BE2C (cell line): ENCODE results near the gene ZNF827.

Source experiments
- DNase-seq: peaks from one replicate; pipeline ENCODE4 v3.0.0-alpha.2; 2020
- H3K27me3 ChIP-seq: fragments of 250-450 bp; sonication (Bioruptor Pico); 2 replicates; pipeline ENCODE4 v1.5.1; 2020; ENCODE audit warnings: mild to moderate bottlenecking
- H3K36me3 ChIP-seq: fragments of 250-450 bp; sonication (Bioruptor Pico); 2 replicates; pipeline ENCODE4 v1.5.1; 2020; ENCODE audit warnings: mild to moderate bottlenecking
- H3K4me1 ChIP-seq: fragments of 250-450 bp; sonication (Bioruptor Pico); 2 replicates; pipeline ENCODE4 v1.5.1; 2020
- H3K4me3 ChIP-seq: 2 replicates; pipeline ENCODE4 v1.5.1; 2011; ENCODE audit warnings: low read depth, low read length
- H3K9me3 ChIP-seq: fragments of 250-450 bp; sonication (Bioruptor Pico); 2 replicates; pipeline ENCODE4 v1.5.1; 2020
- CTCF ChIP-seq: IDR thresholded peaks from 2 replicates; pipeline ENCODE4 v1.5.1; 2012; ENCODE audit warnings: mild to moderate bottlenecking, low read depth, low read length

Gene ZNF827

DNA sequence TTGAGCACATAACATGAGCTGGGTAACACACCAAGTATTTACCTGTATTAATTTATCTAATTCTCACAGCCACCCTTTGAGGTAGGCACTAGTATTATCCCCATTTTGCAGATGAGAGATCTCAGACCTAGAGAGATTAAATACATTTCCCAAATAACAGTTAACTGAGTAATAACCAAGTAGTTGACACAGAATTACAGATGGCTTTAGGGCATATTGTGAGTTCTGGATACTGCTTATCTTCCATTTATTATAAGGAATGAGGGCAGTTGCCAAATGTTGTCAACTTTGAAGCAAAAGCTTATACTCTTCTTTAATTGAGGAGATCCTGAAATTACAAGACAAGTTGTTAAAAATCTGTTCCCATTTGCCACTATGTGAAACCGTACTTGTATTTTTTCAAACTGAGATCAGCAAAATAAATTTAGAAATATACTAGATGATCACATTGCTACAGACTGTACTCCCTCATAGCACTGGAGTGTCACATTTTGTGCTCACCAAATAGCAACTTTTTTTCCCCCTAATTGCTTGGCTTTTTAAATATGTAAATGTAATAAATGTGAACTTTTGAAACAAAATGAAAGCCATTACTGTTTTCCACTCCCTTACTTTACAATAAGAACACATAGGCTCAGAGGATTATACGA is 62.0 kb downstream of the ZNF827 start:
- Histone ChIP-seq H3K27me3 (no peaks in the 10 kb centered on the region), H3K36me3 (peaks cover 5% of the 10 kb centered on the region), H3K4me1 (peaks cover 3% of the 10 kb centered on the region), H3K9me3 (no peaks in the 10 kb centered on the region), H3K4me3 (no peak overlapping the region)
- DNase-seq: no peak
- TF ChIP-seq CTCF: no peak

DNA sequence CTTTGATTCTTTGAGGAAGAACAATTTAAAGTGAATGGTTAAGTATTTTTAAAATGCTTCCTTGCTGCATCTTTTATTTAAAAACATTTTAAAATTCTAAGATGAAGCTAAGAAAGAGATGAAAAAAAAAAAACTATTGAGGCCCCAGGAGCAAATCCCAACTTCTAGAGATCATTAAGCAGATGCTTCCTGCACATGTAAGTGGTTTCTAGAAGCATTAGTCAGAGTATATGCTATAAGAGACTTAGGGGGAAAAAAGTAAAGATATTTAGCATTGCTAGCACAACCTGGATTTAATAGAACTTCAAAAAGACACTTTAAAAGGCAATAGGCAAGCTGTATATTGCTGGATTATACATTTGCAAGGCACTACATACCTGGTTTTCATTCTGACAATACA is 64.7 kb downstream of the ZNF827 start:
- DNase-seq: no peak
- Histone ChIP-seq H3K4me1 (peaks cover 3% of the 10 kb centered on the region), H3K4me3 (no peak overlapping the region), H3K27me3 (no peaks in the 10 kb centered on the region), H3K9me3 (no peaks in the 10 kb centered on the region), H3K36me3 (peaks cover 10% of the 10 kb centered on the region)
- no peak for TF ChIP-seq CTCF

GRCh38 chr4:145871209-145871608 is 67.4 kb downstream of the ZNF827 start:
- peaks cover 5% of the 10 kb centered on the region for H3K36me3 ChIP-seq
- no peak for DNase-seq
- no peak for TF ChIP-seq CTCF
- no peaks in the 10 kb centered on the region; the same call in 1 of the 2 replicates for H3K4me1 ChIP-seq
- H3K27me3 ChIP-seq: no peaks in the 10 kb centered on the region
- H3K9me3 ChIP-seq: no peaks in the 10 kb centered on the region
- H3K4me3 ChIP-seq: no peak overlapping the region

DNA sequence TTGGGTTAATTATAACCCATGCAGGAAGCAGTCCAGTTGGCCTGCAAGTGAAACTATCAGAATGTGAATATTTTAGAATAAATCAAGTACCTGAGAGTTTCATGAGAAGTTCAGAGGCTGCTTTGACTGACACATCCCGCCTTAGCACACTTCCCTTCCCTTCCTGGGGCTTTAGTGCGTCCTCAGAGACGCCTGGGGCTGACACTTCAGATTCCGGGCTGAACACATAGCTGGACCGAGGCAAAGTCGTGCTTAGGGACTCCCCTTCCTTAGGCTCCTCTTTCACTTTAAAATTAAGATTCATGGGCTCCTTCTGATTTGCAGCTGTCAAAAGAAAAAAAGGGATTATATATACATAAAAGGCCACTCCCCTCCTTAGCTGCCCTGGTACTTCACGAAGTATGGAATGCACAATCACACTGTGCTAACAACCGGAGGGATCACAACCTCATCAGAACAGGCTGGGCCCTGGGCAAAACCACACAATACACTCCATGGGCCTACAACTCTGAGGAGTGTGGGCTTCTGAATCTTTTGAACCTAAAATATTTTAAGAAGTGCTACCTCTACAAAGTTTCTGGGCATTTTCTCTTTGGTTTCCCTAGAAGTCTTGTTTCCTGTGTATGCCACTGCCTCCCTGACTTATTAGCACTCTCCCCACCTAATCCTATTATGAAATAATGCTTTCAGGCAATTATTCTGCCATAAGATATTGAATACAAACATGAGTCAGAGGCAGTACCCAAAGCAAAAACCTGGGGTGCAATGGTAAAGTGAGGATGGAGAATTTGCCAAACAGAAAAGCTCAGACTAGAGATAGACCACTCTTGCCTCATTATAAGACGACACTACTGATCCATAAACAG is 68.2 kb downstream of the ZNF827 start:
- TF ChIP-seq CTCF: no peak
- Histone ChIP-seq H3K4me1 (no peaks in the 10 kb centered on the region; the same call in 1 of the 2 replicates), H3K9me3 (no peaks in the 10 kb centered on the region), H3K4me3 (no peak overlapping the region), H3K27me3 (no peaks in the 10 kb centered on the region), H3K36me3 (peaks cover 4% of the 10 kb centered on the region)
- no peak for DNase-seq

- no peaks in the 10 kb centered on the region for H3K9me3 ChIP-seq
- no peak for TF ChIP-seq CTCF
- H3K4me3 ChIP-seq: no peak overlapping the region
- no peaks in the 10 kb centered on the region; the same call in 1 of the 2 replicates for H3K4me1 ChIP-seq
- DNase-seq: no peak
- no peaks in the 10 kb centered on the region for H3K27me3 ChIP-seq
- H3K36me3 ChIP-seq: peaks cover 4% of the 10 kb centered on the region
Observed at GRCh38 chr4:145868637-145869409, 69.8 kb downstream of the ZNF827 start.
